HG03060 (cell line): Measurements from ENCODE around the gene EGFL8.
"Not testable (repeated sequence)": the region's sequence is repeated elsewhere in the genome, so short reads cannot be mapped to it uniquely, and the experiment has no call there.

Experiments
- ATAC-seq: cut with Tn5 transposase; IDR thresholded peaks from one replicate; pipeline ENCODE4 v1.9.1; 2021; ENCODE audit warnings: low read depth, moderate number of reproducible peaks; ENCODE audit not compliant: unreplicated experiment

EGFL8 gene

DNA sequence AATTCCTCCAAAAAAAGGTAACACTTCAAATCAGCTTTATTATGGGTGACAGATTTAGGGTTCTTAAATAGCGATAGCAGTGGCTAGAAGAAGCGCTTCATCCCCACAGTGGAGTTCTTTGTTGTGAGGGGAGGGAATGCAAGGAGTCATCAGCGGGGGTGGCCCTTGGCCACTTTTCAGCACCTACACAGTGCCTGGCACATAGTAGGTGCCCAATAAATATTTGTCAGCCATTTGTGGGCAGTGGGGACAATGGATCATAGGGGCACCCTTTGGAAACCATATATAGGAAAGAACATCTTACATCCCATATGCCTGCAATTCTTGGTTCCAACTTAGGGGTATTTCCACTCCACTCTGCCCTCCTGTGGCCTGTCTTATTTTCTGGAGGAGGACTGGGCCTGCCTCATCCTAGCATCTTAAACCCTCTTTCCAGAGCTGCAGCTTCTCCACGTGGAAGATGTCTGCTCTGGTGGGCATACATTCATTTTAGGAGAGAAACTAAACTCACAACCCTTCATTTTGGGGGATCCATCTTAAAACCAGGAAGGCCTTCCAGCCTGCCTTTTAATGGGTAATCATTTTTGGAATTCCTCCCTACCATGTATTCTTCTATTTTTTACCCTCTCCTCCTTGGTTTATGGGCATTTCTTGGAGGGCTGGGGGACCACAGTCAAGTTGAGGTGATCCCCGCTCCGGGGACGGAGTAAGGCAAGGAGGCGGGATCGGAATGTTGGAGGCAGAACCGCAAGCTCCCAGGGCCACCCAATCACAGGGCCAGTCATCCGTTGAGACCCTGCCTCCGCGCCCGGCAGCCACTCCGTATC lies 30.6 kb downstream of the EGFL8 start:
- peak; percentile 42 for ATAC-seq

DNA sequence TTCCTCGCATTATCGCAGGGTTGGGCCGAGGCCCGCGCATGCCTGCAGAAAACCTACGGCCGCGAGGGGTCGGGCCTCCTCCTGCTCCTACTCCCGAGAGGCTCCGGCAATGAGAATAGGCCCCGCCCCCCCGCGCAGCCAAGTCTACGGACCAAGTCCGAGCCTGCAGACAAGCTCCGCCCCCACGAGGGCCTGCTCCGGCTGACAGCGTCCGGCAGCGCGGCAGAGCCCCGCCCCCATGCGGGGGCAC lies 31.2 kb downstream of the EGFL8 start:
- no peak for ATAC-seq

DNA sequence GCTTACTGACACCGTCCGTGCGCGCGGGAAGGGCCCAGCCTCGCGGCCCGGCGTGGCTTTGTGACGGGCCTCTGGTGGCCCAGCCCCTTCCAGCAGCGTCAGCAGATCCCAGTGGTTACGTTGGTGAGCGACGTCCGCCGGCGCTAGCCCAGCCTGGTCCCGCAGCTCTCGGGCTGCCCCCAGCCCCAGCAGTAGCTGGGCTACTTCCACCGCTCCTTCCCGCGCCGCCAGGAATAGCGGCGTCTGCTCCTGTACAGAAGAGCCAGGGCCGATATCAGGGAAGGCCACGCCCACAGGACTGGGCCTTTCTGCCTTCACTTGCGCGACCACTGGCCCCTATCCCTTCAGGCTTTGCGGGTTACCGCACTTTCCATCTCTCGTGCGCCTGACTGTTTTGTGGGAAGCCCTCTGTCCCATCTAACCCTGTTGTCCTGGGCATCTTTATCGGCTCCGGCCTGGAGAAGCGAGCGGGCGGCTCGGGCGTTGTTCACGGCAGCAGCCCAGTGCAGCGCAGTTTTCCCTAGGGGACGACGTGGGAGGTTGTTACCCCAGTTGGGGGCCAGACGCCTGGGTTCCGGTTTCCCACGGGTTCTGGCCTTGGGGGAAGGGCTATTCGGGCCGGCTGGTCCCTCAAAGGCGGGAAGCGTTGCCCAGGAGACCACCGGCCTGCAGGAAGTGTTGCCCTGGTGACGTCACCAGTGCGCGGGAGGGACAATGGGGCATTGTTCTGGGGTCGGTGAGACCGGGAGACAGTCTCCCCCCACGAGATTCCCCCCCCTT lies 31.7 kb downstream of the EGFL8 start:
- ATAC-seq, result peak; percentile 61

DNA sequence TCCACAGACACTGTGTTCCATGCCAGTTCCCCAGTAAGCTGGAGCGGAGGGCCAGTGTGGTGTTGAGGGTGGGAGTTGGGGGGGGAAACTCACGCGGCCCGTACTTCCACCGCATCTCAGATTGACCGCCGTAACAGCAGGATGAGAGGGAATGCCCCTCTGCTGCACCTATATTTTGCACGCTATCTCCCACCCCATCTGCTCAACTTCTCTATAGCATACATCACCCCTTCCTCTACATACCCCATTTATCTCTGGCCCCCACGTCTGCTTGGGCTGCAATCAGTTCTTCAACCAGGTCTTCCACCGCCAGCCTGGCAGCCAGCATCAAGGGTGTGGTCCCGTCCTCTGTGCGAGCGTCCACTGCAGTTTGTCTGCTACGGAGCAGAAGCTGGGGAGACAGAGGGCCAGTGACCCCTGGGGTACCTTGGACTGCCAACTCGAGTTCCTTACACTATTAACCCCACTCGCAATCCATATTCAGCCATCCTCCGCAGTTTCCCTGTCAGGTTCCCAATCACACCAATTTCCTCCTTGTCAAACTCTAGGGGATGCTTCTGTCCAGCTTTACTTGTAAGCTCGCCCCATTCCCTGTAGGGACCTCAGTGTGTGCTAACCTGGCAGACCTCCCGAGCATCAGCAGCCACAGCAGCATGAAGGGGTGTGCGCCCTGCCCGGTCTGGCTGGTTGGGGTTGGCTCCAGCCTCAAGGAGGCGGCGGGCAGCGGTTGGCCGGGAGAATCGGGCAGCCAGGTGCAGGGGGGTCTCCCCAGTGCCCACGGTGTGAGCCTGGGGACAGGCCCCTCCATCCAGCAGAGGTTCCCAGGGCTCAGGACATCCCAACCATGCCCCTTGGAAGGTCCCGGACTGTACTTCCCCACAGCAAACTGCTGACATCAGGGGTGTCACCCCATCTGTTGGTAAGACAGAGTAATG lies 32.6 kb downstream of the EGFL8 start:
- no peak for ATAC-seq

DNA sequence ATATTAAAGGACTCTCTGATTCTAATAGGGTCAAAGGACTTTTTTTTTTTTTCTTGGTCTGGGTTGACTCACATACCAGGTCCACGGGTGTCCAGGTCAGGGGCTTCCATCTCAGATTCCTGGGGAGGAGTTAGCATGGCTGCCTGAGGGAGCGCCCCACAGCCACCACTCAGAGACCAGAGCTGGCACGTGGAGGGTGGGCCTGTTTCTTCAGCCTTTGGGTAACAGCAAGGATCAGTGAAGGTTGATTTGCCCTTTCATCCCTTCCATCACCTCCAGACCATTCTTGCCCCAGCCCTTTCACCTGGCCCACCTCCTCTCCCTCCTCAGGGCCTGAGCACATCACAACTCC lies 33.9 kb downstream of the EGFL8 start:
- ATAC-seq, result no peak

DNA sequence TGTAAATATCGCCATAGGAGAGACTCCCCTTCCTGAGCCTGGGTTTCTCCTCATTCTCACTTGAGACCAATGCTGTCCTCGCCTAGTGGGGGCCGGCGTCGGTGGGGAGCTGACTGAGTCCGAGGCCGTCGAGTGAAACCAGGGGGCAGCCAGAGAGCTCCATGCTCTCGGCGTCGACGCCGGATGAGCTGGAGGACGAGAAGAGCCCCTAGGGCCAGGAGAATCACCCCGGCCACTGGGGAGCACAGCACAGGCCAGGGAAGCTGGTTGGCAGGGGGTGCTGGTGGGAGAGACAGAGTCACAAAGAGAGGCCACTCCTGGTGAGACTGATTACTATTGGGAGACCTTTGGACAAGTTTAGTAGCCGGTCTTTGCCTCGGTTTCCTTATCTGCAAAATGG lies 34.5 kb downstream of the EGFL8 start:
- ATAC-seq, result no peak

DNA sequence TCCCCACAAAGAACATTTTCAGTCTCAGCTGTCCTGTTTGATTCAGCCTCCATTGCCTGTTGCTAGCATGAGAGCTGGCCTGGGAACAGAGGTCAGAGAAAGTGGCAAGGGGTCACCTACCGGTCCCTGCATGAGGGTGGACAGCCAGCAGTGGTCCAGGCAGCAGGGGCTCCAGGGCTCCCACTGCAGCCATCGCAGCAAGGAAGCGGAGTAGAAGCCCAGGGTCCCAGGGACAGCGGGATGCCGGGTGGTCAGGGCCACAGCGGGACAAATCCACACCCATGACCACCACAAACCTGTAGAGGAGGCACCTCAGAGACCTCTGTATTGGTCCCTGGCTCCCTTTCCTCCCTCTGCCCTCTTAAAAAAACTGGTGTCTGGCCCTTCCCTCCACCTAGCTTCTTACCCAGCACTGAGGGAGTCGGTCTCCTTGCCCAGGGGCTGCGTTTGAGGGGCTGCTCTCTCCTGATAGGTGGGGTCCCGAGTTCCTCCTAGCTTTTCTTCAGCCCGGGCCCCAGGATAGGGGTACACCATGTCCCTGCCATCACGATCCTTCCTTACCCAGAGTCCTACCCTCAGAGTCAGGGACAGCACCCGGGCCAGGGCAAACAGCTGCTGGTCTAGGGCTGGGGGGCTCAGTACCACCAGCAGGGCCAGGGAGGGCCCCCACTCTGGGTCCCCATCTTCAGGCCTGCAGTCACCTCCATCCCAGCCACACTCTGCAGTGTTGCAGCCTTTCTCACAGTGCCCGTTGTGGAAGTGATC lies 36.5 kb downstream of the EGFL8 start:
- no peak for ATAC-seq

DNA sequence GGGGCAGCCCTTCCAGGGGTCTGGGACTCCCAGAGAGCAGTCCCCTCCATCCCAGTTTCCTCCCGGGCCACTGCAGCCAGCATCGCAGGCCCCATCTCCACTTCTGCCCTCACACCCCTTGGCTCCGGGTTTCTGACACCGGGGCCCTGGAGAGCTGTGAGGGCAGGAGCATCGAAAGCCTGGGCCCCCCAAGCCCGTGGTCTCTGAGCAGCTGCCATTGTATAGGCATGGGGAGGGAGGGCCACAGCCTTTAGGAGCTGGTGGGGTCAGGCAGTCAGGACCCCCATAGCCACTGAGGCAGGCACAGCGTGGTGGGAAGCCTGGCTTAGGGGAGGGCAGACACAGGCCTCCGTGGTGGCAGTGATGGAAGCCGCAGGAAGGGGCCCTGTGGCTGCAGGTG lies 37.8 kb downstream of the EGFL8 start:
- no peak for ATAC-seq

DNA sequence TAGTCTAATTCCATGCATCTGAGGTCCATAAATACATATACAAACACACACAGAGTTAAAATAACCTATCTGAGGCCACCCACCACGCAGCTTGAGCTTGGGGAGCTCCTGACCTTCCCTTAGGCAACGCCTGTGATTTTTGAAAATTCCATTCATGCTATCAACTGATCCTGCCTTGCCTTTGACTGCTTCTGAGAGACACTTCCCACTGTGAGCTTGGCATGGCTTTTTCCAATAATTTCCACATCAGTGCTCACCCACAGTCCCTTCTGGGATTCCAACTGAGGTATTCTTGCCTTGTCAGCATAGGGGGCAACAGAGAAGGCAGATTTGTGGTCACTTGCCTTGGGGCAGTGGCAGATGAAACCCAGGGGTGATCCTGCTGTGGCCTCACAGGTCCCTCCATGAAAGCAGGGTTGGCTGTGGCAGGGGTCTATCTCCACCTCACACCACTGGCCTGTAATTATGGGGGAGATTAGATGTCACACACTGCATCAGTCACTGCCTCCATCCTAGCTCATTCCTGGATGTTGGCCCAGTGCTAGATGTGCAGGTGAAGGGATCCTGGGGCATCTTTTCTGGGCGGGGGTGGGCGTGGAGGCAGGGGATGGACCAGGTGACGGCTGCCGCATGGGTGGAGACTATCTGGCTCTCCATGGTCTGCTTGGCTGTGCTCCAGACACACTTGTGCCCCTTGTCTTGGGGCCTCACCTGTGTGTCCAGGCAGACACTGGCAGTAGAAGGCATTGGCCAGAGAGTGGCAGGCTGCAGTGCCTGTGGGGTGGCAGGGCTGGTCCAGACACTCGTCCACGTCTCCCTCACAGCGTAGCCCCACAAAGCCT lies 39.3 kb downstream of the EGFL8 start:
- no peak for ATAC-seq

DNA sequence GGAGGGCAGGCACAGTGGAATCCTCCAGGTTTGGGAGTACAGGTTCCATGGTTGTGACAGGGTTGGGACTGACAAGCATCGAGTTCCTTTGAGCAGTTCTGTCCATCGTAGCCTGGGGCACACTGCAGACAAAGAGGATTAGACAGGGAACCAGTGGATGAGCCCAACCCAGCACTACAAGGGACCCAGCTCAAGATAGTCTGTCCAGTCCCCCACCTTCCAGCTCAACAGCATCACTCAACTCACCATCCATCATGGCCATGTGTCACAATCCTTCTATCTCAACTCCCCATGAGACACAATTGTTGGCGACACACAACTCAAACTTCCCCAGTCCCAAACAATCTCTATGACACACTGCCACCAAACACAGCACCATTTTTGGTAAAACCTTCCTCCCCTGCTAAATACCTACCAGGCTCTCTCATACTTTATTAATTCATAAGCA lies 39.9 kb downstream of the EGFL8 start:
- no peak for ATAC-seq

DNA sequence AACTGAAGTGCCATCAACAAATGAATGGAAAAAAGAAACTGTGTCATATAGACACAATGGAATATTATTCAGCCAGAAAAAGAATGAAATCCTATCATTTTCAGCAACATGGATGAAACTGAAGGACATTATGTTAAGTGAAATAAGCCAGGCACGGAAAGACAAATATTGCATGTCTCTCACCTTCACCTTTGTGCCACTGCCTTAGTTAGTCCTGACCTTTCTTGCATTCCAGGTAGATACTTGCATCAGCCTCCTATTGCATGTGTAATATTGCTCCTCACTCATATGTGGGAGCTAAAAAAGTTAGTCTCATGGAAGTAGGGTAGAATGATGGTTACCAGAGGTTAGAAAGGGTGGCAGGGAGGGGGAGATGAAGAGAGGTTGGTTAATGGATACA lies 44.6 kb downstream of the EGFL8 start:
- no peak for ATAC-seq

DNA sequence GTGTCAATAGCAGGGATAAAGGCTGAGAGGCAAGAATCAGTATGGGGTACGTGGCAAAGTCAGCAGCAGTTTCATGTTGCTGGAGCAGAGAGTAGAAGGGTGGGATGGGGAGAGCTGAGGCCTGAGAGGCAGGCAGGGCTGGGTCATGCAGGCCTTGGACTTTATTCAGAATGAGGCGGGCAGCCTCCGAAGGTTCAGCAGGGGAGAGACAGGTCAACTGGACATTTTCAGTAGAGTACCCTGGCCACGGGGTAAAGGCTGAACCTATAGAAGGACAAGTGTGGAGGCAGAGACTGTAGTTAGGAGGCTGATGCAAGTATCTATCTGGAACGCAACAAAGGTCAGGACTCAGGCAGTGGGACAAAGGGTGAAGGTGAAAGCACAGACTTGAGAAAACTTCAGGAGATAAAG lies 45.8 kb downstream of the EGFL8 start:
- no peak for ATAC-seq

DNA sequence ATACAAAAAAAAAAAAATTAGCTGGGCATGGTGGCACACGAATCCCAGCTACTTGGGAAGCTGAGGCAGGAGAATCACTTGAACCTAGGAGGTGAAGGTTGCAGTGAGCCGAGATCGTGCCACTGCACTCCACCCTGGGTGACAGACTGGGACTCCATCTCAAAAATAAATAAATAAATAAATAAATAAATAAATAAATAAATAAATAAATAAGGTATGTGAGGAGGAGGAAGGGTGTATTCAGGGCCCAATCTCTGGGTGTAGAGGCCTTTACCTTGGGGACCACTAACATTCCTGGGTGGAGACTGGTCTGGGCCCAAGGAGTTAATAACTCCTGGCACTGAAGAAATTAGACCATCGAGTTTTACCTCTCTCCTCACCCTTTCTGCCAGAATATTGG lies 47.0 kb downstream of the EGFL8 start:
- ATAC-seq, result not testable (repeated sequence)

DNA sequence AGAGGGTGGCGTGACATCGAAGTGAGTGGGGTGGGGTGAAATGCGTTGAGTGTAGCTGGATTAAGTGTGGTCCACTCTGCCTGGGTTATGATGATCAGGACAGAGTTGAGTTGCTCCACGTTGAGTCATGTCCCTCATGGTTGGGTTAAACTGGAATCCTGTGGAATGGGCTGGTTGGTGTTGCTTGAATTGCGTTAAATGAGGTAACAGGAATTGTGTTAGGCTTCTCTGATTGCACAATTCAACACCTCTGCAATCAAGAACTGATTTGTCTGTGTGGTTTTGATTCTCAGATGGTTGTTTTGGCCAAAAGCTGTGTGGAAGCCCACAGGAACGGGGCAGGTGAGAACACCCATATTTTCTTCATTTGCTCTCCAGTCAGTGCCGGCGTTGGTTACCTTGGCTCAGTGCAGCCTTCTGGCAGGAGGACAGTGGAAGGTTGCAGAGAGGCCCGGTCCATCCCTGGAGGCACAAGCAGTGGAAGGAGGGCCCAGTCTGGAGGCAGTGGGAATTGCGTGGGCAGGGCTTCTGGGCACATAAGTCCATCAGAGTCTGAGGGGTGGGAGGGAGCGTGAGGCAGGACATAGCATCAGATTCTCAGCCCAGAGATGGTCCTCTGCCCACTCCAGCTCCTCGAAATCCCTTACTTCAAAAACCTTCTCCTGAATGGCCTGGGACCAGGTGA lies 47.8 kb downstream of the EGFL8 start:
- no peak for ATAC-seq

DNA sequence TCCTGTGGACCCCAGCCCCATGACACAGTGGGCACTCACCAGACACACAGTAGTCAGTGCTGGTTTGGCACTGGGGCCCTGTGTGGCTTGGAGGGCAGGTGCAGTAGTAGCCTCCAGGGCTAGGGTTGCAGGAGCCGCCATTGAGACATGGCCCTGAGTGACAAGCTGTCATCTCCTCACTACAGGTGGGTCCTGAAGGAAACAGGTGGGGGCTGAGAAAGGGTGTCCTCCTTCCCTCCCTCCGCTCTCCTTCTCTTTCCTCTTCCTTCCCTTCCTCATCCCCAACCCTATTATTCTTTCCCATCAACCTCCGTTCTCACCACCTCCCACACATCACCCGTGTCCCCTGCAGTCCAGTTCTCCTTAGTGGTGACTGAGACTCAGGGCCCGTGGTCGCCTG lies 49.3 kb downstream of the EGFL8 start:
- no peak for ATAC-seq

DNA sequence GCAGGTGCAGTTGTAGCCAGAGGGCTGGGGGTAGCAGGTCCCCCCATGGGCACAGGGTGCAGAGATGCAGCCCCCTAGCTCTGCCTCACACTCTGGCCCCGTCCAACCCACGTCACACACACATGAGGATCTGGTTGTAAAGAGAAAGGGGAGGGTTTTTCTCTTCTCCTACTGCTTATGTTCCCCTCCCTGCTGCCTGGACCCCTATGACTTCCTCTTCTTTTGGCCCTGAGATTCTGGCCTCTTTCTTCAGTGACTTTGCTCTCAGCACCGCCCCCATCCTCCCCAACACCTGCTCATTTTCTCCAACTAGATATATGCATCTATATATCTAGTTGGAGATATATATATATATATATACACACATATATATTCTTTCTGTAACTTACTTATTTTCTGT lies 49.7 kb downstream of the EGFL8 start:
- ATAC-seq, result no peak

DNA sequence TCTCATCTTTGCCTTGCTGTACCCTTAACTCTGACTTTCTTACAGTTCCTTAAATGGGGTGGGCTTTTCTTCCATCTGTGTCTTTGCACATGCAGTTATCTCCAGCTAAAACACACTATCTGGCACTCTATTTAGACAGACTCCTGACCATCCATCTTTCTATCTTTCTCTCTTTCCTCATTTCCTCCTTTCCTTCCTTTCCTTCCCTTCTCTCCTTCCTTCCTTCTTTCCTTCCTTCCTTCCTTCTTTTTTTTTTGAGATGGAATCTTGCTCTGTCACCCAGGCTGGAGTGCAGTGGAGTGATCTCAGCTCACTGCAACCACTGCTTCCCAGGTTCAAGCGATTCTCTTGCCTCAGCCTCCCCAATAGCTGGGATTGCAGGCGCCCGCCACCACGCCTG lies 51.2 kb downstream of the EGFL8 start:
- ATAC-seq, result no peak

DNA sequence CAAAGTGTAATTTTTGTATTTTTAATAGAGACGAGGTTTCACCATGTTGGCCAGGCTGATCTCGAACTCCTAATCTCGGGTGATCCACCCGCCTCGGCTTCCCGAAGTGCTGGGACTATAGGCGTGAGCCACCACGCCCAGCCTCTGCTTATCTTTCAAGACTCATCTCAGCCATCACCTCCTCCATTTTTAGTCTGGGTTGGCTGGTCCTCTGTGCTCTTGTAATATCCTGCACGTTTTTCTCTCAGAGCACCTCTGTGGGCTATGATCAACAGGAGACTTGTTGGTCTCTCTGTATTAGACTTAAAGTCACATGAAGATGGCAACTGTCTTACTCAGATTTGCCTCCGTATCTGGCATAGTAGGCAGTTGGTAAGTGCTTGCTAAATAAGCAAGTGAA lies 51.9 kb downstream of the EGFL8 start:
- no peak for ATAC-seq

DNA sequence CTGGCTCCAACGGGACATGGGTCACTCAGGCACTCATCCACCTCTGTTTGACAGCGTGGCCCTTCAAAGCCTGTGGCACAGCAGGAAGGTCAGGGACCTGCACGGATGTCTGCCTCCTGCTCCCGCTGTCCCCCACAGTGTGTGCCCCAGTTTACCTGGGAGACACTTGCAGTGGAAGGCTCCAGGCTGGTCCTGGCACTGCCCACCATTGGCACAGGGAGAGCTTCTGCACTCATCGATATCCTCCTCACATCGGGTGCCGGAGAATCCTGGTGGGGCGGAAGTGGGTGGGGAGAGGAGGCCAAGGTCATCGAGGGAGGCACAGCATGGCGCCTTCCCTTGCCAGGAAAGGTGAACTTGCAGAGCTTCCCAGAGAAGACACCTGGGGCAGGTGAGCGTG lies 52.6 kb downstream of the EGFL8 start:
- ATAC-seq, result no peak
